ENCODE measurements around the gene CPVL. TPM values are rescaled to one million over a fixed set of nuclear protein-coding genes. Genes with fewer than 3 reads are reported as not detected.
A peak's percentile ranks its signal among the peaks of the same experiment; 100 is the strongest.

Gene CPVL
- total RNA-seq, 1 experiment from 2014 or later, result 26.9 TPM

DNA sequence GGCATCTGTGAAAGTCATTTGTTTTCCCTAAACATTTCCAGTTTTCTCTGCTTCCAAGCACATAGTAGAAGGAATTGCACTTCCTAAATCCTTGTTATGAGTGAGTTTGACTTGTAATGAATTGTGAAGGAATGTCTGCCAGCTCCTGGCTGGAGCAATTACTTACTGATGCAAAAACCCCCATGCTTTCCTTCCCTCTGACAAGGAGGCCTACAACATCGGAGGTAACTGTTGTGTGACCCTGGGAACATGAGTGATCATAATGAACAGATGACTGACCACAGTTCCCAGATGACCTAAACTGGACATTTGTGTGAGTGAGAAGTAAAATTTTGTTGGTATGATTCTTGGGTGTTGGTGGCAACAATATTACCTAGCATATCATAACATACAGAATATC, 21.4 kb upstream of the CPVL start:
- no peak overlapping the region for H3K27ac ChIP-seq (ENCODE audit: insufficient read length, low read depth, low read length)
- H3K79me2 ChIP-seq (ENCODE audit: insufficient read depth, low read length), result no peaks in the 10 kb centered on the region
- no peaks in the 10 kb centered on the region for H3K9me3 ChIP-seq (ENCODE audit: control insufficient read depth, low read depth, low read length)
- no peaks in the 10 kb centered on the region for H3K23me2 ChIP-seq (ENCODE audit: insufficient read length, low read depth, low read length, poor library complexity, severe bottlenecking)
- WGBS (ENCODE audit: extremely low coverage, insufficient read length, low lambda C conversion rate), result no CpG with 5 or more reads among the region's 1 CpG
- H3K4me1 ChIP-seq (ENCODE audit: insufficient read depth, low read length), result no peaks in the 10 kb centered on the region
- TF ChIP-seq CTCF (conservative IDR thresholded peaks at IDR 0.05), result no peak
- no peak overlapping the region for H2BK5ac ChIP-seq (ENCODE audit: insufficient read length, low read length)
- H4K5ac ChIP-seq (ENCODE audit: insufficient read length, low read depth, low read length), result no peak overlapping the region
- H2BK12ac ChIP-seq (ENCODE audit: insufficient read length, low read depth, low read length), result no peak overlapping the region
- H3K9me3 Mint-ChIP-seq, result peaks cover 4 to 9% of the 10 kb centered on the region in 2 experiments; a peak in 3 of 5 replicates
- no peak overlapping the region for H3K4ac ChIP-seq (ENCODE audit: low read depth, low read length)
- peak overlapping the region in 1 of 3 experiments; percentile 15; a peak in 2 of 7 replicates for H3K27ac Mint-ChIP-seq
- no peak overlapping the region for H2AK5ac ChIP-seq (ENCODE audit: insufficient read length, low read length)
- H3K4me3 Mint-ChIP-seq, result no peak overlapping the region
- H3T11ph ChIP-seq (ENCODE audit: low read length), result no peak overlapping the region
- H3K36me3 Mint-ChIP-seq (ENCODE audit: insufficient read depth in 1 of 3, low read depth in 3 of 3), result peaks cover 0 to 8% (median 0%) of the 10 kb centered on the region in 3 experiments; a peak in 2 of 7 replicates
- no peaks in the 10 kb centered on the region for H3K27me3 Mint-ChIP-seq (ENCODE audit: low read depth)
- H4K8ac ChIP-seq (replicated peaks; ENCODE audit: insufficient read length, low read depth, low read length), result no peak overlapping the region
- no peak overlapping the region for H3K56ac ChIP-seq (ENCODE audit: insufficient read length, low read depth, low read length)
- no peak overlapping the region for H3K4me2 ChIP-seq (ENCODE audit: insufficient read depth, insufficient read length, low read length)
- no peak overlapping the region for H3K23ac ChIP-seq (ENCODE audit: insufficient read length, low read depth, low read length)
- no peak overlapping the region for H4K91ac ChIP-seq (ENCODE audit: insufficient read length, low read depth, low read length)
- H2BK120ac ChIP-seq (ENCODE audit: low read depth, low read length, poor library complexity, severe bottlenecking), result no peak overlapping the region
- H3K4me1 Mint-ChIP-seq, result no peaks in the 10 kb centered on the region
- H3K18ac ChIP-seq (ENCODE audit: insufficient read length, low read depth, low read length), result no peak overlapping the region
- no peak overlapping the region for H2BK15ac ChIP-seq (ENCODE audit: low read depth, low read length)
- H3K27me3 ChIP-seq (ENCODE audit: insufficient read depth, low read length), result no peaks in the 10 kb centered on the region
- H3K9ac ChIP-seq (ENCODE audit: extremely low read depth, insufficient read length, low read length), result no peak overlapping the region
- H2BK20ac ChIP-seq (ENCODE audit: low read depth, low read length, poor library complexity, severe bottlenecking), result no peak overlapping the region
- no peak overlapping the region for H3K14ac ChIP-seq (ENCODE audit: insufficient read depth, low read length)
- no peaks in the 10 kb centered on the region for H3K79me1 ChIP-seq (ENCODE audit: insufficient read depth, low read depth, low read length, poor library complexity, severe bottlenecking)
- H2AFZ ChIP-seq (ENCODE audit: low read length), result no peak overlapping the region
- no peaks in the 10 kb centered on the region for H4K20me1 ChIP-seq (ENCODE audit: control insufficient read depth, insufficient read depth, insufficient read length)
- no peak for DNase-seq

All from H9 (cell line).